GM10248 (cell line): ENCODE data around the gene FNDC3B.

Source experiments
- CTCF ChIA-PET: fragments of 300-600 bp; sonication (Branson Sonifier 250); formaldehyde crosslinking; extraction: SDS; loops from one replicate; lab custom pipeline; 2021; ENCODE audit warnings: antibody characterized with exemption; lab: Yijun Ruan, JAX
- POLR2A ChIA-PET: fragments of 350-650 bp; sonication (Branson Sonifier 250); formaldehyde crosslinking; extraction: SDS; loops from one replicate; lab custom pipeline; 2020; ENCODE audit warnings: antibody characterized with exemption; lab: Yijun Ruan, JAX
- DNase-seq: peaks from one replicate; pipeline ENCODE4 v3.0.0; 2012; ENCODE audit errors: extremely low spot score
- TF ChIP-seq, protein P1 (sequence below): IDR thresholded peaks from 2 replicates; pipeline ENCODE4 v1.5.1; 2012; ENCODE audit warnings: mild to moderate bottlenecking, low read depth; ENCODE audit errors: extremely low read depth, missing control alignments, control extremely low read depth

FNDC3B gene

DNA sequence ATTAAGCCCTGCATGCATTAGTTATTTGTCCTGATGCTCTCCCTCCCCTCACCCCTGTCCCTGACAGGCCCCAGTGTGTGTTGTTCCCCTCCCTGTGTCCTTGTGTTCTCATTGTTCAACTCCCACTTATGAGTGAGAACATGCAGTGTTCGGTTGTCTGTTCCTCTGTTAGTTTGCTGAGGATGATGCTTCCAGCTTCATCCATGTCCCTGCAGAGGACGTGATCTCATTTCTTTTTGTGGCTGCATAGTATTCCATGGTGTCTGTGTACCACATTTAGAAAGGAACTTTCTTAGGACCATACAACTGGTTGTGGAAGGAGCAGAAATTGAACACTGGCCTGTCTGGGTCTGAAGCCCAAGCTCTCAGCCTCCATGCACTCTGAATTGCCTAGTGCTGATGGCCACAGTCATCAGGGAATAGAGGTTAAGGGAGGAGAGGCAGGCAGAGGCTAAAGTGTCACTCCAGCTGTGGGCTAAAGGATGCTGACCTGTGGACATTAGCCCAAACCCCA lies 138.5 kb downstream of the FNDC3B start:
- POLR2A ChIA-PET, result no interaction called here
- no peak for DNase-seq
- CTCF ChIA-PET, result interaction anchor here (0.8 to 5.1 kb wide), 8 partner anchors 7 to 97 kb away, joined by 3 to 15 read pairs (median 4); no protein-coding TSS in a partner anchor
- TF ChIP-seq, protein P1, sequence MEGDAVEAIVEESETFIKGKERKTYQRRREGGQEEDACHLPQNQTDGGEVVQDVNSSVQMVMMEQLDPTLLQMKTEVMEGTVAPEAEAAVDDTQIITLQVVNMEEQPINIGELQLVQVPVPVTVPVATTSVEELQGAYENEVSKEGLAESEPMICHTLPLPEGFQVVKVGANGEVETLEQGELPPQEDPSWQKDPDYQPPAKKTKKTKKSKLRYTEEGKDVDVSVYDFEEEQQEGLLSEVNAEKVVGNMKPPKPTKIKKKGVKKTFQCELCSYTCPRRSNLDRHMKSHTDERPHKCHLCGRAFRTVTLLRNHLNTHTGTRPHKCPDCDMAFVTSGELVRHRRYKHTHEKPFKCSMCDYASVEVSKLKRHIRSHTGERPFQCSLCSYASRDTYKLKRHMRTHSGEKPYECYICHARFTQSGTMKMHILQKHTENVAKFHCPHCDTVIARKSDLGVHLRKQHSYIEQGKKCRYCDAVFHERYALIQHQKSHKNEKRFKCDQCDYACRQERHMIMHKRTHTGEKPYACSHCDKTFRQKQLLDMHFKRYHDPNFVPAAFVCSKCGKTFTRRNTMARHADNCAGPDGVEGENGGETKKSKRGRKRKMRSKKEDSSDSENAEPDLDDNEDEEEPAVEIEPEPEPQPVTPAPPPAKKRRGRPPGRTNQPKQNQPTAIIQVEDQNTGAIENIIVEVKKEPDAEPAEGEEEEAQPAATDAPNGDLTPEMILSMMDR, result no peak

DNA sequence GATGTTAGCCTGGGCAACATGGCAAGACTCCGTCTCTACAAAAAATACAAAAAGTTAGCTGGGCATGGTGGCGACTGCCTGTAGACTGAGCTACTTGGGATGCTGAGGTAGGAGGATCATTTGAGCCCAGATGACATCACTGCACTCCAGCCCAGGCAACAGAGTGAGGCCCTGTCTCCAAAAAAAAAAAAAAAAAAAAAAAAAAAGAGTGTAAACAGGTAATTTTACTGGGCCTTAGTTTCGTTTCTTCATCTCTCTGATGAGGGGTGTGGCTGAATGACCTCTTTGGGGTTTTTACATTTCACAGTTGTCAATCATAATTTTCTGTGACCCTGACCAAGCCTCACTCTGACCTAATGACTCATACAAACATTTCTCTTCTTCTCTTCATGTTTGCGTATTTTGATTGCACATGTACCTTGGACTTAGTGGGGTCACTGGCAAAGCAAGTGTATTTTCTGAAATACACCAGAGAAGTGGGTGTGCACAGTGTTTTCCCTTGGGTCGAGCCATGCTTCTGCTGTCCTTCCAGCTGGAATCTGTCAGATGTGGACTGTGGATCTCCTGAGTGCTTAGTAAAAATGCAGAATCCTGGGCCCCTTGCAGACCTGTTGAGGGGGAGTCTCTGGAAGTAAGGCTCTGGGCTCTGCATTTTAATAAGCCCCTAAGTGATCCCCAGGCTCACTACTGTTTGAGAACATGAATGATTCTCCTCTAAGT lies 140.5 kb downstream of the FNDC3B start:
- CTCF ChIA-PET, result interaction anchor here (0.8 to 5.1 kb wide), 5 partner anchors 9 to 144 kb away, joined by 3 to 15 read pairs (median 5); no protein-coding TSS in a partner anchor
- POLR2A ChIA-PET, result interaction anchor here (0.6 kb wide), 1 partner anchor 65 kb away, joined by 7 read pairs; no protein-coding TSS in a partner anchor
- TF ChIP-seq, protein P1, result no peak
- peak; percentile 38 for DNase-seq

DNA sequence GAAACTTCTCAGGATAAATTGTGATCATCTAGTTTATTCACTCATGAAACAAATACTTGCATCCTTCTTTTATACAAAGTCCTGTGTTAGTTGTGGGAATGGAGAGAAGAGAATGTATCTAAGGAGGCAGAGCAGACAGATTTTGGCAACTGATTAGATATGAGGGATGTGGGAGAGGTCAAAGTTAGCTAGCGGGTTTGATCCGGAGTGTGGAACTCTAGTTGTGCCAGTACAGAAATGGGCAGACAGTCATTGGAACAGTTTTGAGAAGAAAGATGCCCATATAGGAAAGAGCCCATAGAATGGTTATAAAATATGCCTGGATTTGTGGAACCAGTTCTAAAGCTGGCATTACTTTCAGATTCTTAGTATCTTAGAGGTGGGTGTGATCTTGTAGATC lies 141.1 kb downstream of the FNDC3B start:
- DNase-seq, result no peak
- ChIA-PET CTCF (interaction anchor here (1.6 to 5.1 kb wide), 2 partner anchors 15 to 17 kb away, joined by 4 to 15 read pairs; no protein-coding TSS in a partner anchor), POLR2A (no interaction called here)

DNA sequence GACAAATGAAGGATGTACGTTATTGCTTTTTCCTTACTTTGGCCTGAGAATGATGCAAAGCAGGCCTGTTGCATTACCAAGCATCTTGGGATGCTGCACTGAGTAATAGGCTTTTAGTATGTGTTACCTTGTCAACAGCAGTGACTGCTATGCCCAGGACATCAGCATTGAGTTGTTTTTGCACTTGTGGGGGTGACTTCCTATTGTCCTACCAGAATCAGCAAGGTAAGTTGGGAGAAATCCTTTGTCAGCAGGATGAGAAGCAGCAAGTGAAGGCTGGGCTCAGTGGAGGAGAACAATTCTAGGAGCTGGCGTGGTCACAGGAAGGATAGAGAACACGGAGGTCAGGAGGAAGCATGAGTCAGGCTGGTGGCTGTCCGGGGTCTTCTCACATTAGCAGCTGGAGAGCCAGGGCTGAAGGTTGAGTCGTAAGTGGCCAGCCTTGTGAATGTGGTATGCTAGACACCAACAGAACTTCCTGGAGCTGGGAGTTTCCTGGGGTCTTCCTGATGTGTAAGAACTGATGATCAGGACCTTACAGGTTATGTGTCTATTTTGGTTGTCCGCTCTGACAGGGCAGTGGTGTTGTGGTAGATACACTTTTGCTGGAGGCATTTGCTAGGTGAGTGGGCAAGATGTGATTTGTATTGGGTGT lies 142.7 kb downstream of the FNDC3B start:
- ChIA-PET CTCF (interaction anchor here (0.9 to 1.5 kb wide), 5 partner anchors 13 to 76 kb away, joined by 3 to 6 read pairs (median 3); no protein-coding TSS in a partner anchor), POLR2A (no interaction called here)
- no peak for DNase-seq
- TF ChIP-seq, protein P1, result no peak

More for the DNA sequence above, 141.1 kb downstream of the FNDC3B start:
- TF ChIP-seq, protein P1, result no peak

DNA sequence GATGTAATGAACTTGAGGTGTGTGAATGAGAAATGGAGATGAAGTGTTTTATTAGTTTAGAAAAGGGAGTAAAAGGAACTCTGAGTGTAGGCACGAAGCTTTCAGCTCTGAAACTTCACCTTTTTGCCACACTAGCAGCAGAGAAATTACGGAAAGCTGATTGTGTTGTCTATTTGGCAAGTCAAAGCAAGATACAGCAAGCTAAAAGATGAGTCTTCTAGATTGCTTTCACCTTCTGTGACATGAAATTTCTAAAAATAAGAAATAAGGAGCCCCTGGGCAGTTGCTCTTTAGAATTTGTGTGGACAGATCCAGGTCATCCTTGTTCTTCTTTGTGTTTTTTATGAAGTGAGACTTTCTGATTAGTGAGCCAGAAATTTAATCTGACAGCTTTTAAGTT lies 143.4 kb downstream of the FNDC3B start:
- ChIA-PET CTCF (interaction anchor here (0.9 to 1.5 kb wide), 6 partner anchors 13 to 77 kb away, joined by 3 to 6 read pairs (median 4); no protein-coding TSS in a partner anchor), POLR2A (no interaction called here)
- no peak for DNase-seq
- TF ChIP-seq, protein P1, result no peak
